ENCODE results near the gene FAM210A.
"Not testable (repeated sequence)": the region's sequence is repeated elsewhere in the genome, so short reads cannot be mapped to it uniquely, and the experiment has no call there.

DNA sequence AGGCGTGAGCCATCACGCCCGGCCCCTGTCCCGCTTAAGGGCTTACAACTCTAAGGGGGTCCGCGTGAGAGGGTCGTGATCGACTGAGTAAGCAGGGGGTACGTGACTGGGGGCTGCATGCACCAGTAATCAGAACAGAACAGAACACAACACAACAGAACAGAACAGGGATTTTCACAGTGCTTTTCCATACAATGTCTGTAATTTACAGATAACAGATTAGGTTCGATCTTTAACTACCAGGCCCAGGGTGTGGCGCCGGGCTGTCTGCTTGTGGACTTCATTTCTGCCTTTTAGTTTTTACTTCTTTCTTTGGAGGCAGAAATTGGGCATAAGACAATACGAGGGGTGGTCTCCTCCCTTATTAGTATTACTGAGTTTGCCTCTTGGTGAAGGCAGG, 49.0 kb downstream of the FAM210A start:
- TF ChIP-seq, protein P1, sequence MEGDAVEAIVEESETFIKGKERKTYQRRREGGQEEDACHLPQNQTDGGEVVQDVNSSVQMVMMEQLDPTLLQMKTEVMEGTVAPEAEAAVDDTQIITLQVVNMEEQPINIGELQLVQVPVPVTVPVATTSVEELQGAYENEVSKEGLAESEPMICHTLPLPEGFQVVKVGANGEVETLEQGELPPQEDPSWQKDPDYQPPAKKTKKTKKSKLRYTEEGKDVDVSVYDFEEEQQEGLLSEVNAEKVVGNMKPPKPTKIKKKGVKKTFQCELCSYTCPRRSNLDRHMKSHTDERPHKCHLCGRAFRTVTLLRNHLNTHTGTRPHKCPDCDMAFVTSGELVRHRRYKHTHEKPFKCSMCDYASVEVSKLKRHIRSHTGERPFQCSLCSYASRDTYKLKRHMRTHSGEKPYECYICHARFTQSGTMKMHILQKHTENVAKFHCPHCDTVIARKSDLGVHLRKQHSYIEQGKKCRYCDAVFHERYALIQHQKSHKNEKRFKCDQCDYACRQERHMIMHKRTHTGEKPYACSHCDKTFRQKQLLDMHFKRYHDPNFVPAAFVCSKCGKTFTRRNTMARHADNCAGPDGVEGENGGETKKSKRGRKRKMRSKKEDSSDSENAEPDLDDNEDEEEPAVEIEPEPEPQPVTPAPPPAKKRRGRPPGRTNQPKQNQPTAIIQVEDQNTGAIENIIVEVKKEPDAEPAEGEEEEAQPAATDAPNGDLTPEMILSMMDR (optimal IDR thresholded peaks at IDR 0.05 in 1 of 3, IDR thresholded peaks at IDR 0.05 in 1 of 3, conservative IDR thresholded peaks at IDR 0.05 in 1 of 3; ENCODE audit: extremely low read depth in 1 of 3, insufficient read depth in 2 of 3, low read length in 3 of 3) = not testable (repeated sequence)
- not testable (repeated sequence) for TF ChIP-seq EZH2 (IDR thresholded peaks at IDR 0.05; ENCODE audit: low read length)

Measured in keratinocyte (primary cell).